ENCODE data around the gene BHLHE40. TPM values are rescaled to one million over a fixed set of nuclear protein-coding genes. Genes with fewer than 3 reads are reported as not detected.
A peak's percentile ranks its signal among the peaks of the same experiment; 100 is the strongest.

BHLHE40 gene
- total RNA-seq, 1 donor, result 49.3 TPM

GRCh38 chr3:4996771-4997291, 17.6 kb downstream of the BHLHE40 start:
- no peak for DNase-seq (ENCODE audit: low read depth in 2 of 3, low spot score in 2 of 3)

GRCh38 chr3:4997946-4998345, 18.7 kb downstream of the BHLHE40 start:
- no peak for DNase-seq (ENCODE audit: low read depth in 2 of 3, low spot score in 2 of 3)

- no peak for DNase-seq (ENCODE audit: low read depth in 2 of 3, low spot score in 2 of 3)
Observed at GRCh38 chr3:4999531-5000184, 20.4 kb downstream of the BHLHE40 start.

- no peak for DNase-seq (ENCODE audit: low read depth in 2 of 3, low spot score in 2 of 3)
Observed at GRCh38 chr3:5001135-5001534, 21.9 kb downstream of the BHLHE40 start.

- no peak for DNase-seq (ENCODE audit: low read depth in 2 of 3, low spot score in 2 of 3)
Observed at GRCh38 chr3:5001805-5002173, 22.6 kb downstream of the BHLHE40 start.

GRCh38 chr3:5002174-5002870, 23.1 kb downstream of the BHLHE40 start:
- DNase-seq (ENCODE audit: low read depth in 2 of 3, low spot score in 2 of 3), result peak in 2 of 3 donors; percentile 87 to 93

- no peak for DNase-seq (ENCODE audit: low read depth in 2 of 3, low spot score in 2 of 3)
Observed at GRCh38 chr3:5002871-5003247, 23.6 kb downstream of the BHLHE40 start.

GRCh38 chr3:5004319-5005152, 25.3 kb downstream of the BHLHE40 start:
- no peak for DNase-seq (ENCODE audit: low read depth in 2 of 3, low spot score in 2 of 3)

GRCh38 chr3:5005367-5005766, 26.1 kb downstream of the BHLHE40 start:
- no peak for DNase-seq (ENCODE audit: low read depth in 2 of 3, low spot score in 2 of 3)

- DNase-seq (ENCODE audit: low read depth in 2 of 3, low spot score in 2 of 3), result peak; percentile 33 to 93 (median 89)
Observed at GRCh38 chr3:5006755-5007202, 27.5 kb downstream of the BHLHE40 start.

- DNase-seq (ENCODE audit: low read depth in 2 of 3, low spot score in 2 of 3), result no peak
Observed at GRCh38 chr3:5007873-5008272, 28.6 kb downstream of the BHLHE40 start.

GRCh38 chr3:5009506-5010109, 30.4 kb downstream of the BHLHE40 start:
- DNase-seq (ENCODE audit: low read depth in 2 of 3, low spot score in 2 of 3), result no peak

- no peak for DNase-seq (ENCODE audit: low read depth in 2 of 3, low spot score in 2 of 3)
Observed at GRCh38 chr3:5010140-5010539, 30.9 kb downstream of the BHLHE40 start.

GRCh38 chr3:5010706-5011554, 31.7 kb downstream of the BHLHE40 start:
- no peak for DNase-seq (ENCODE audit: low read depth in 2 of 3, low spot score in 2 of 3)

GRCh38 chr3:5011555-5012256, 32.5 kb downstream of the BHLHE40 start:
- peak in 2 of 3 donors; percentile 84 to 87 for DNase-seq (ENCODE audit: low read depth in 2 of 3, low spot score in 2 of 3)

GRCh38 chr3:5012367-5012766, 33.1 kb downstream of the BHLHE40 start:
- no peak for DNase-seq (ENCODE audit: low read depth in 2 of 3, low spot score in 2 of 3)

GRCh38 chr3:5013021-5013906, 34.0 kb downstream of the BHLHE40 start:
- DNase-seq (ENCODE audit: low read depth in 2 of 3, low spot score in 2 of 3), result peak in 2 of 3 donors; percentile 55 to 65

GRCh38 chr3:5014391-5014790, 35.2 kb downstream of the BHLHE40 start:
- no peak for DNase-seq (ENCODE audit: low read depth in 2 of 3, low spot score in 2 of 3)

Data from hematopoietic multipotent progenitor cell (in vitro differentiated cells).